ENCODE data around the gene TMEM38A.

The TMEM38A gene

GRCh38 chr19:16660763-16661479 is at the start of gene TMEM38A:
Gene TMEM38A (plus strand): TSS chr19:16661139. CDS start chr19:16661218, 79 bp downstream.
- no peak for DNase-seq (ENCODE audit: low read depth in 2 of 2)

GRCh38 chr19:16612636-16613035 is 48.3 kb upstream of the TMEM38A start:
- DNase-seq (ENCODE audit: low read depth in 2 of 2): no peak

GRCh38 chr19:16613841-16614240 is 47.1 kb upstream of the TMEM38A start:
- no peak for DNase-seq (ENCODE audit: low read depth in 2 of 2)

- DNase-seq (ENCODE audit: low read depth in 2 of 2): no peak
Measured at GRCh38 chr19:16614941-16615340, 46.0 kb upstream of the TMEM38A start.

GRCh38 chr19:16615808-16616207 is 45.1 kb upstream of the TMEM38A start:
- no peak for DNase-seq (ENCODE audit: low read depth in 2 of 2)

- DNase-seq (ENCODE audit: low read depth in 2 of 2): no peak
Measured at GRCh38 chr19:16618248-16618647, 42.7 kb upstream of the TMEM38A start.

GRCh38 chr19:16619457-16619856 is 41.5 kb upstream of the TMEM38A start:
- DNase-seq (ENCODE audit: low read depth in 2 of 2): no peak

- no peak for DNase-seq (ENCODE audit: low read depth in 2 of 2)
Measured at GRCh38 chr19:16620018-16620417, 40.9 kb upstream of the TMEM38A start.

- DNase-seq (ENCODE audit: low read depth in 2 of 2): no peak
Measured at GRCh38 chr19:16620584-16620983, 40.4 kb upstream of the TMEM38A start.

GRCh38 chr19:16621165-16621800 is 39.7 kb upstream of the TMEM38A start:
- DNase-seq (ENCODE audit: low read depth in 2 of 2): no peak

GRCh38 chr19:16623066-16623465 is 37.9 kb upstream of the TMEM38A start:
- DNase-seq (ENCODE audit: low read depth in 2 of 2): no peak

- no peak for DNase-seq (ENCODE audit: low read depth in 2 of 2)
Measured at GRCh38 chr19:16623576-16623975, 37.4 kb upstream of the TMEM38A start.

- DNase-seq (ENCODE audit: low read depth in 2 of 2): no peak
Measured at GRCh38 chr19:16624236-16624635, 36.7 kb upstream of the TMEM38A start.

GRCh38 chr19:16625163-16625958 is 35.6 kb upstream of the TMEM38A start:
- no peak for DNase-seq (ENCODE audit: low read depth in 2 of 2)

GRCh38 chr19:16626796-16627192 is 34.1 kb upstream of the TMEM38A start:
- DNase-seq (ENCODE audit: low read depth in 2 of 2): no peak

GRCh38 chr19:16627193-16627927 is 33.6 kb upstream of the TMEM38A start:
- no peak for DNase-seq (ENCODE audit: low read depth in 2 of 2)

- DNase-seq (ENCODE audit: low read depth in 2 of 2): no peak
Measured at GRCh38 chr19:16627928-16628182, 33.1 kb upstream of the TMEM38A start.

GRCh38 chr19:16628183-16628983 is 32.6 kb upstream of the TMEM38A start, which contains the start of gene MED26:
Gene MED26 (minus strand): TSS chr19:16628204. CDS start chr19:16627943, 261 bp downstream.
- DNase-seq (ENCODE audit: low read depth in 2 of 2): peak; percentile 88 to 91

- no peak for DNase-seq (ENCODE audit: low read depth in 2 of 2)
Measured at GRCh38 chr19:16628984-16629691, 31.8 kb upstream of the TMEM38A start.

- DNase-seq (ENCODE audit: low read depth in 2 of 2): no peak
Measured at GRCh38 chr19:16631465-16631864, 29.5 kb upstream of the TMEM38A start.

- no peak for DNase-seq (ENCODE audit: low read depth in 2 of 2)
Measured at GRCh38 chr19:16637535-16637934, 23.4 kb upstream of the TMEM38A start.
